Parathyroid adenoma (tissue), 2 donors: Measurements from ENCODE around the gene ART5.

ENCODE experiments used
- H2AFZ ChIP-seq: fragments of 300-600 bp; sonication (generic); one replicate; pipeline ENCODE4 v1.7.0; 2017; ENCODE audit warnings: antibody characterized with exemption, mild to moderate bottlenecking
- H3K27ac ChIP-seq: fragments of 300-600 bp; sonication (generic); one replicate; pipeline ENCODE4 v1.7.0; 2017
- H3K27me3 ChIP-seq: fragments of 300-600 bp; sonication (generic); one replicate; pipeline ENCODE4 v1.7.0; 2017; ENCODE audit warnings: low read length; ENCODE audit not compliant: control insufficient read depth, insufficient read depth
- H3K36me3 ChIP-seq: fragments of 300-600 bp; sonication (generic); one replicate; pipeline ENCODE4 v1.7.0; 2017; ENCODE audit warnings: low read length; ENCODE audit not compliant: control insufficient read depth, insufficient read depth
- H3K4me1 ChIP-seq: fragments of 300-600 bp; sonication (generic); one replicate; pipeline ENCODE4 v1.7.0; 2017; ENCODE audit warnings: control low read depth
- H3K4me2 ChIP-seq: fragments of 300-600 bp; sonication (generic); one replicate; pipeline ENCODE4 v1.7.0; 2017; ENCODE audit warnings: low read length
- H3K4me3 ChIP-seq: fragments of 300-600 bp; sonication (generic); one replicate; pipeline ENCODE4 v1.7.0; 2017; ENCODE audit warnings: low read depth, low read length
- H3K79me2 ChIP-seq: fragments of 300-600 bp; sonication (generic); one replicate; pipeline ENCODE4 v1.7.0; 2017; ENCODE audit warnings: control low read depth
- H3K9ac ChIP-seq: fragments of 300-600 bp; sonication (generic); one replicate; pipeline ENCODE4 v1.7.0; 2017; ENCODE audit warnings: mild to moderate bottlenecking
- H3K9me3 ChIP-seq: fragments of 300-600 bp; sonication (generic); one replicate; pipeline ENCODE4 v1.7.0; 2017; ENCODE audit warnings: low read length; ENCODE audit not compliant: control insufficient read depth
- TF ChIP-seq, protein P1 (sequence below): fragments of 300-600 bp; sonication (generic); IDR thresholded peaks from one replicate; pipeline ENCODE4 v1.7.0; 2017; ENCODE audit warnings: antibody characterized with exemption, mild to moderate bottlenecking
- donor health status: primary hyperparathyroidism.

The ART5 gene

DNA sequence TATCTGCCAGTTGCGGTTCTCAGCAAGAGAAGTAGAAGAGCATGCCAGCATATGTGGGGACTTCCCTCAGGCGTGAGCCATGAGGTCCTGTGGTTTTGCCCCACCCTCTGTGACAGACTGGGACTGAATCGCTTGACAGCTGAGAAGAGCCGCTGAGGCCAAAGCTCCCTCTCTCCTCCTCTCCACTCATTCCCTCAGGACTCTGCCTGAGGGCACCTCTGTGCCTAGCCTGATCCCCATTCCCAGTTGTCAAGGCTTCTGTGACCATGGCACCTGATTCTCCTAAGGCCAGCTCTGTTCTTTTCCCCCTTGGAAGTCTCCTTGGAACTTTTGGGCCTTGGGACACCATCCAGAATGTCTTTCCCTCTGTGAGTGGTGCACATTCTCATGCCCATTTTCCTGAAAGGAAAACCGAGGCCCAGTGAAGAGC lies 27.0 kb downstream of the ART5 start:
- peaks cover 4% of the 10 kb centered on the region for H3K4me1 ChIP-seq
- no peaks in the 10 kb centered on the region for H3K9me3 ChIP-seq
- H3K79me2 ChIP-seq, result no peaks in the 10 kb centered on the region
- H2AFZ ChIP-seq, result no peak overlapping the region
- no peak overlapping the region for H3K4me2 ChIP-seq
- no peak overlapping the region for H3K9ac ChIP-seq
- no peaks in the 10 kb centered on the region for H3K36me3 ChIP-seq
- no peak overlapping the region for H3K4me3 ChIP-seq
- TF ChIP-seq, protein P1, sequence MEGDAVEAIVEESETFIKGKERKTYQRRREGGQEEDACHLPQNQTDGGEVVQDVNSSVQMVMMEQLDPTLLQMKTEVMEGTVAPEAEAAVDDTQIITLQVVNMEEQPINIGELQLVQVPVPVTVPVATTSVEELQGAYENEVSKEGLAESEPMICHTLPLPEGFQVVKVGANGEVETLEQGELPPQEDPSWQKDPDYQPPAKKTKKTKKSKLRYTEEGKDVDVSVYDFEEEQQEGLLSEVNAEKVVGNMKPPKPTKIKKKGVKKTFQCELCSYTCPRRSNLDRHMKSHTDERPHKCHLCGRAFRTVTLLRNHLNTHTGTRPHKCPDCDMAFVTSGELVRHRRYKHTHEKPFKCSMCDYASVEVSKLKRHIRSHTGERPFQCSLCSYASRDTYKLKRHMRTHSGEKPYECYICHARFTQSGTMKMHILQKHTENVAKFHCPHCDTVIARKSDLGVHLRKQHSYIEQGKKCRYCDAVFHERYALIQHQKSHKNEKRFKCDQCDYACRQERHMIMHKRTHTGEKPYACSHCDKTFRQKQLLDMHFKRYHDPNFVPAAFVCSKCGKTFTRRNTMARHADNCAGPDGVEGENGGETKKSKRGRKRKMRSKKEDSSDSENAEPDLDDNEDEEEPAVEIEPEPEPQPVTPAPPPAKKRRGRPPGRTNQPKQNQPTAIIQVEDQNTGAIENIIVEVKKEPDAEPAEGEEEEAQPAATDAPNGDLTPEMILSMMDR, result no peak
- H3K27me3 ChIP-seq, result no peaks in the 10 kb centered on the region
- no peak overlapping the region for H3K27ac ChIP-seq

DNA sequence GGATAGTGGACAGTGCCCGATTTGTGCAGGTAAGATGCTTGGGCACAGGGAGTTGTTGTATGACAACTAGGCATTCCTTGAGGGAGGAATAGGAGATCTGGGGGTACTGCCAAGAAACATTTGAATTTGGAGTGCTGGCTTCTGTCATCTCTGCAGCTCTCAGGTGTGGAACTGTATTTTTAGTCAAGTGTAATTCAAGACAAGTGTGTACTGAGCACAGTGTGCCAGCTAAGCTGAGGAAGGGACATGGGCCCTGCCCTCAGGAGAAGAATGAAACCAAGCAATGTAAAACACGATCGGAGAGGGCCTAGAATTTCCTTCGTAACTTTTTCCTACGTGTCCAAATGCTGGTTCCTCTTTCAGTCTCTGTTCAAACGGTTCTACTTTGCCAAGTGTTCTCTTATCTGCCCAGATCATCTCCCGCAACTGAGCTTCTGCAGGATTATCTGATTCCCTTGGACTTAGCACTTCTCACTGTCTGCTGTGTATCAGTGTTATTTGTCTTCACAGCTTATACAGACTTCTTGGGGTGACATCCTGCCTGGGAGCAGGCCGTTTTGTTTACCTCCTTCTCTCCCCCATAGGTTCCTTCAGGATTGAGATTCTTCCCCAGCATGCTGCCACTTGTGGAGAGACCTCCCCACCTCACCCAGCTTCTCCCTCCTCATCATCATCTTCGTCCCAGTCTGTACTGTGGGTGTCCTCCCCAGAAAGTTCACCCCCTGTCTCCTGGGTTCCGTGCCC lies 27.6 kb downstream of the ART5 start:
- no peaks in the 10 kb centered on the region for H3K27me3 ChIP-seq
- peaks cover 4% of the 10 kb centered on the region for H3K4me1 ChIP-seq
- no peaks in the 10 kb centered on the region for H3K9me3 ChIP-seq
- H3K9ac ChIP-seq, result no peak overlapping the region
- no peaks in the 10 kb centered on the region for H3K36me3 ChIP-seq
- peak overlapping the region; percentile 1 for H2AFZ ChIP-seq
- no peak overlapping the region for H3K27ac ChIP-seq
- peak overlapping the region; percentile 47 for H3K4me2 ChIP-seq
- H3K4me3 ChIP-seq, result no peak overlapping the region
- TF ChIP-seq, protein P1, result no peak
- no peaks in the 10 kb centered on the region for H3K79me2 ChIP-seq

DNA sequence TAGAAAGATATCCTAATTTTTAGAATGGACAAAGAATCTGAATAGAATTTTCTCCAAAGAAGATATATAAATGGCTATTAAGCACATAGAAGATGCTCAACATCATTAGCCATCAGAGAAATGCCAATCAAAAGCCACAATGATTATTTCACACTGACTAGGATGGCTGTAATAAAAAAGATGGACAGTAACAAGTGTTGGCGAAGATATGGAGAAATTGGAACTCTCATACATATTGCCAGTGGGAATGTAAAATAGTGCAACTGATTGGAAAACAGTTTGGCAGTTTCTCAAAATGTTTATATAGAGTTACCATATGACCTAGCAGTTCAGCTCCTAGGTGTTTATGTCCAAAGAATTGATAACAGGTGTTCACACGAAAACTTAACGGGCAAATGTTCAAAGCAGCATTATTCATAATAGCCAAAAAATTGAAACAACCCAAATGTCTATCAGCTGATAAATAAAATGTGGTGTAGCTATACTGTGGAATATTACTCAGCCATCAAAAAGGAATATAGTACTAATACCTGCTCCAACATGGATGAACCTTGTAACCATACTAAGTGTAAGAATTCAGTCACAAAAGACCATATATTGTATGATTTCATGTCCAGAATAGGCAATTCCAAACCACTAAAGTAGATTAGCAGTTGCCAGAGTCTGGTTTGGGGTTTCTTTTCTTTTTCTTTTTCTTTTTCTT lies 29.7 kb downstream of the ART5 start:
- TF ChIP-seq, protein P1, result no peak
- Histone ChIP-seq H3K27me3 (no peaks in the 10 kb centered on the region), H3K4me3 (no peak overlapping the region), H3K9ac (no peak overlapping the region), H3K4me1 (peaks cover 4% of the 10 kb centered on the region), H3K4me2 (no peak overlapping the region), H3K79me2 (no peaks in the 10 kb centered on the region), H2AFZ (no peak overlapping the region), H3K36me3 (no peaks in the 10 kb centered on the region), H3K9me3 (no peaks in the 10 kb centered on the region), H3K27ac (no peak overlapping the region)

DNA sequence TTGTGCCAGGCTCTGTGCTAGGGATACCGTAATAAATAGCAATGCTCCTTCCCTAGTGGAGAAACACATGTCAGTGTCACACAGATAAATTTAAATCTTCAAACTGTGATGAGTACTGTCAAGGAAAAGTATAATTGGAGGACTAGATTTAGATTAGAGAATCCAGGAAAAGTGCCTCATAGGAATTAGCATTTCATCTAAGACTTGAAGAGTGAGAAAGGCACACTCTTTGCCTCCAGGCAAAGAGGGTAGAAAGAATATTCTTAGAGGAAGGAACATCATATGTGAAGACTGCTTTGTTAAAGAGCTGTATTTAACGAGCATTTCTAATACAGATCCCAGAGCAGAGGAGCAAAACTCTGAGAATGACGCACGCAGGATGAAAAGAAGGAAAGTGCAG lies 30.9 kb downstream of the ART5 start:
- Histone ChIP-seq H3K4me3 (no peak overlapping the region), H3K4me1 (peaks cover 4% of the 10 kb centered on the region), H2AFZ (no peak overlapping the region), H3K27ac (no peak overlapping the region), H3K79me2 (no peaks in the 10 kb centered on the region), H3K9me3 (no peaks in the 10 kb centered on the region), H3K27me3 (no peaks in the 10 kb centered on the region), H3K36me3 (no peaks in the 10 kb centered on the region), H3K4me2 (no peak overlapping the region), H3K9ac (no peak overlapping the region)
- TF ChIP-seq, protein P1, result no peak
